NT2/D1 (cell line): ENCODE results near the gene CTNNA2.

Experiments used
- SUZ12 ChIP-seq: IDR thresholded peaks from 2 replicates; pipeline ENCODE4 v1.6.1; 2011; ENCODE audit not compliant: insufficient read length, insufficient read depth; ENCODE audit errors: extremely low read depth
- YY1 ChIP-seq: IDR thresholded peaks from 2 replicates; pipeline ENCODE4 v1.6.1; 2011; ENCODE audit not compliant: insufficient read length, insufficient read depth

GRCh38 chr2:80126596-80127189, 613.8 kb downstream of the CTNNA2 start:
- no peak for TF ChIP-seq YY1
- no peak for TF ChIP-seq SUZ12
